Hematopoietic multipotent progenitor cell treated with erythropoietin and hydrocortisone succinate and interleukin-3 and kit ligand, for 4 days (in vitro differentiated cells): Measurements from ENCODE around the gene PLEKHA5.
A peak's percentile ranks its signal among the peaks of the same experiment; 100 is the strongest.
"Not testable (repeated sequence)": the region's sequence is repeated elsewhere in the genome, so short reads cannot be mapped to it uniquely, and the experiment has no call there.

Experiments
- DNase-seq: peaks from one replicate; pipeline ENCODE4 v3.0.0-alpha.2; 2015

Gene PLEKHA5

GRCh38 chr12:19169222-19169621, 39.7 kb downstream of the PLEKHA5 start:
- DNase-seq = no peak

GRCh38 chr12:19170286-19170685, 40.8 kb downstream of the PLEKHA5 start:
- DNase-seq = not testable (repeated sequence)

- no peak for DNase-seq
Observed at GRCh38 chr12:19171731-19172130, 42.2 kb downstream of the PLEKHA5 start.

- no peak for DNase-seq
Observed at GRCh38 chr12:19177754-19178153, 48.2 kb downstream of the PLEKHA5 start.

- no peak for DNase-seq
Observed at GRCh38 chr12:19179986-19180385, 50.5 kb downstream of the PLEKHA5 start.

DNA sequence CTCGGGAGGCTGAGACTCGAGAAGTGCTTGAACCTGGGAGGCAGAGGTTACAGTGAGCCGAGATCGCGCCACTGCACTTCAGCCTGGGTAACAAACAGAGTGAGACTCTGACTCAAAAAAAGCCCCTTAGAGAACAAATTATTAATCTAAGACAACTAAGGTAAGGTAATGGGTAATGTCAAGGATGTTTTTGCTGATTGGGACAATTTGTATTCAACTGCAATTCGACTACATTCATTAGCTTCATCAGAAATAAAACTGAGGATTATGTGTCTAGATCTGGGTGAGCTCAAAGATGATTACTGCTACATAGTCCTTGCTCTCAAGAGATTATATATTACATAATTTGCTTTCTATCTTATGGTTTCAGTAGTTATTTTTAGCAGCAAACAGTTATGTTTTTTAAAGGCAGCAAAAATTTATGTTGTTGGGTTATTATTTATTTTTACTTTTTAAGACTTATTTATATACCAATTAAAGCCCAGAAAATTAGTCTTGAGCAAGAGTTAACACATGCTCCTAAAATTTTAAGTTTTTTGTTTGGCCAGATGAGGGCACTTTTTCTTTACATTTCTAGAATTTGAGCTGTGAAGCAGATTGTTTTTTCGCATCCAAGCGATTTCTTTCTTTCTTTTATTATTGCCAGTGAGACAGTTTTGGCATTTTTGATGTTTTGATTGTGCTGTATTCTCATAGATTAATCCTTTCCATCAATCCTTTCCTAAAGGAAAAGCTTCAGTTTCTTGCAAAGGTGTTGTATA, 52.3 kb downstream of the PLEKHA5 start:
- peak; percentile 55 for DNase-seq

- peak; percentile 33 for DNase-seq
Observed at GRCh38 chr12:19183121-19183838, 53.7 kb downstream of the PLEKHA5 start.

- no peak for DNase-seq
Observed at GRCh38 chr12:19185262-19185929, 55.9 kb downstream of the PLEKHA5 start.

DNA sequence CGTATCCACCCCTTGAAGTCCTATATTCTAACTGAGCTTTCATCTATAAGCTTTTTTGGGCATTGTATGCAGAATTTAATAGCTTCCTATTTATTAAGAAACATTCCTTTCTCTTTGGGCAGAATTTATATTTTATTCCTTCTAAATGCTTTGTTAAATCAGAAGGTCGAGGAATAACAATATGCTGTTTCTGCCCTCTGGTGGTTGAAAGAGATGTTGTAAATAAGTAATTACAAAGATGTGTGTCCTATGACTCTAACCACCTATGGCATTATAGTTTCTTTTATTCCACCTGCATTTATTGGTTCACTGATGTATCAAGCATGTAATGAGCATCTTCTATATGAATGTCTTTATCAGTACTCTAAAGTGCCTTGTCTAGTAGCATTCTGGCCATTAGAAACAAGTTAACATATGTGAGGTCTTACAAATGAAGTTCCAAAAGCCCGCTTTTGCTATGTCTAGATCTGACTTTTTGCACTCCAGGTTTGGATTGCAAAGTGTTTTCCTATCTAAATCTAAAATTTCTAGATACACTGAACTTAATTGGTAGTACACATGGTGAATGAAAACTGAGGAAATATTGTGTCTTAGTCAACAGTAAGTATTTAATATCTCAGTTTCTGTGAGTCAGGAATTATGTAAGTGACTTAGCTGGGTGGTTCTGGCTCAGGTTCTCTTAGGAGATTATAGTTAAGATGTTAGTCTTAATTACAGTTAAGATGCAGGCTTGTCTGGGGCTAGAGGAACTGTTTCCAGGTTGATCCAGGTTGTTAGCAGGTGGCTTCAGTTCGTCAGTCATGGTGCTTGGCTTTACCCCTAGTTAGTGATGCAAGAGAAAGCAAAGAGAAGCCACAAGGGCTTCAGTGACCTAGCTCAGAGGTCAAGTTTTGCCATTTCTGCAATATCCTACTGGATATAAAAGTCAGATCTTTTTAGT, 57.5 kb downstream of the PLEKHA5 start:
- DNase-seq = peak; percentile 78

GRCh38 chr12:19189522-19189921, 60.0 kb downstream of the PLEKHA5 start:
- no peak for DNase-seq

DNA sequence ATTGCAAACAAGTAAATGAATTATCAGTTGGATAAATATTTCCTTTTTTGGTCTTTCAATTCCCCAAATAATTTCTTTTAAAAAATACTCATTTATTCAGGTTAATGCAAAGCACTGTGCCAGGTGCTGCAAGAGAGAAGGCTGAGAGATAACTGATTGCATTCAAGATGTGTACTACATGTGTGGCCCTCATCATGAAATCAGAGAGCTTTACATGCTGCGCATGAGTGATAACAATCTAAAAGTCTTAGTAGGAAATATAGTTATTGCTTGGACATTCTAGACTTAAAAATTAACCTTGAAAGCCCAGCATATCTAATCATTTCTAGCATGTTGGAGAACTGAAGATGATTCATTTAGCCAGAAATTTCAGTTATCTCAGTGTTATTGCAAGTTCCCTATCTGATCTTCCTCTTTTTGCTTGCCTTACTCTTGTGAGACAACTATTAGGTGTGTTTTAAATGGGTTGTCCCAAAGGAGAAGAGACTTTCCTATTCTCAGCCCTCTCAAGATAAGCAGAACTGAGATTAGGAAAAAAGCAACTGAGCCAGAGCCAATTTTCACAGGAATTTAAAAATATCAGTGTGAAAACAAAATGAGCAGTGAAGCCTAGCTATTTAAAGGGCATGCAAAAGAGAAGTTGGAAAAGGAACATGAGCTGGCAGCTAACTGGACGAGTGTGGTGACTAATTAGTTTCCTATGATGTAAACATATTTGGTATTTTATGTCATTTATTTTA, 60.9 kb downstream of the PLEKHA5 start:
- peak; percentile 51 for DNase-seq

DNA sequence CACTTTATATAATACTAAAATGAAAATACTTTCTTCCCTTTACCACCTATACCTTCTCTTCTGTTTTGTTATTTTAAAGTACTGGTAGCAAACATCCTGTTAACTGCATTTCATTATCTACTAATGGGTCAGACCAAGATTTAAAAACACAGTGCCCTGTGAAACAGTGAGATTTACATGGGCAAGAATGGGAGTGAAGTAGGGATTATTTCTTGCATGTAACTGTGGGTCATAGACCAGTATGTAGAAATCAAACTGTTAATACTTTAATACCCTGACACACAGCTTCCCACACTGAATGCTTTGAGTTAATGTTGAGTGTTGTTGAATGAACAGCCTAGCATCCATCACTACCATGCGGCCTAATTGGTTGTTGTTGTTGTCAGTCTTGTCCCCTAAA, 61.6 kb downstream of the PLEKHA5 start:
- no peak for DNase-seq

DNA sequence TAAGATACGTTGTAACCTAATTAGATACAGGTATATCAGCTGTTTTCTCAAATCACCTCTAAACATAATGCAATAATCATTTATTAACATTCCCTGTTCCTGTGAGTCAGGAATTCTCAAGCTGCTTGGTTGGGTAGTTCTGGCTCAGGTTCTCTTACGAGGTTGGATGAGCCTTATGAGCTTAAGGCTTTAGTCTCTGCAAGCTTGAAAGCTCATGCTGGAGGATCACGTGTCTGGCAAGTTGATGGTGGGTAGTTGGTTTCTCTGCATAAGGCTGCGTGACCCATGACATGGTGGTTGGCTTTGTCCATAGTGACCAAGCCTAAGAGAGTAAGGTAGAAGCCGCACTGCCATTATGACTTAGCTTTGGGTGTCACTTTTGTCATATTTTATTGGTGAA, 62.0 kb downstream of the PLEKHA5 start:
- no peak for DNase-seq

DNA sequence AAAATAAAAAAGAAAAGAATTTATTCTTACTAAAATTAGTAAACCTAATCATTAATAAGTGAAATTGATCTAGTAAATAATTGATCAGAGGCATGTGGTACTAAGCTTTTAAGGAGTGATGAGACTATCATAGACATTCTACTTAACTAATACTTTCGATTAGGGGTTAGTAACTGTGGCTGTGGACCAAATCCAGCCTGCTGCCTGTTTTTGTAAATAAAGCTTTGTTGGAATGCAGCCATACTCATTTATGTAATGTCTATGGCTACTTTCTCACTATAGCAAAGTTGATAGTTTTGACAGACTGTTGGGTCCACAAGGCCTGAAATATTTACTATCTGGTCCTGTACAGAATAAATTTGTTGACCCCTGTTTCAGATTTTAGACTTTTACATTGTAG, 63.2 kb downstream of the PLEKHA5 start:
- DNase-seq = no peak

DNA sequence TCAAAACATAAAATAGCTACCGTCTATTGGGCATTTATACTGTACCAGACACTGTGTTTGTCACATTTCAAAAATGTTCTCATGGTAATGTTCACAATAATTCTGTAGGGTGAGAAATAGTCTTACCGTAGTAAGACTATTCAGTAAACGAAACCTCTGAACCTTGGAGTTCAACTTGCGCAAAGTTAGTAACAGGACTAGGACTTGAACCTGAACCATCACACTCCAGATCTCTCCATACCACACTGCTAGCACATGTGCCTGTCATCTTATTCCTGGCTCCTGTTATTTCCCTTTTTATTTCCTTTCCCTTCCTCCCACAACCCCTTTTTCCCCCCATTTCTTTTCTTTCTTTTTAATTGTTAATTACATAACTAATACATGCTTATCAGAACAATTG, 65.4 kb downstream of the PLEKHA5 start:
- DNase-seq = no peak

DNA sequence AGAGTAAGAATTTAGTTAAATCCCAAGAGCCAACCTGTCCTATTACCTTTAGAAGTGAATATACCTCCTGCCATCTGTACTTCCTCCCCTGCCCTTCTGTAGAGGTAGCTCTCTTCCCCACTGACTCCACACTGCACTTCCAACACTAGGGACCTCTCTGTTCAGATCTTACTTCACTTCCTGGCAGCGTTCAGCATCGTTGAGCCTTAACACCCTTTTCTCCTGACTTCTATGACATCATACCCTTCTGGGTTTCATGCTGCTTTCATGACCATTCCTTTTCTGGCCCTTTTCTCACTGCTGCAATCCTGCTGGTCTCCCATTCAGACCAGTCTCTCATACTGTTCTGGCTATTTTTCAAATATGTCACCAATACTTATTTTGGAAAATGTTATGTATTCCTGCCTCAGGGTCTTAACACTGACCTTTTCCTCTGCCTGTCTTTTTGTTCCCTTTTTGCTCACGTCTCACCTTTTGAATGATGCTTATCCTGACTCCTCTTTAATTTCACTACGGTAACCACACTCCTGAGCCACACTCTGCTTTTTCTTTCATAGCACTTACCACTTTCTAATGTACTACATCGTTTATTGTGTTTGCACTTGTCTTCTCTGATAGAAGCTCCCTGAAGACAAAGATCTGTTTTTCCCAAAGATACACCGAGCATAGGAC, 67.6 kb downstream of the PLEKHA5 start:
- DNase-seq = no peak

DNA sequence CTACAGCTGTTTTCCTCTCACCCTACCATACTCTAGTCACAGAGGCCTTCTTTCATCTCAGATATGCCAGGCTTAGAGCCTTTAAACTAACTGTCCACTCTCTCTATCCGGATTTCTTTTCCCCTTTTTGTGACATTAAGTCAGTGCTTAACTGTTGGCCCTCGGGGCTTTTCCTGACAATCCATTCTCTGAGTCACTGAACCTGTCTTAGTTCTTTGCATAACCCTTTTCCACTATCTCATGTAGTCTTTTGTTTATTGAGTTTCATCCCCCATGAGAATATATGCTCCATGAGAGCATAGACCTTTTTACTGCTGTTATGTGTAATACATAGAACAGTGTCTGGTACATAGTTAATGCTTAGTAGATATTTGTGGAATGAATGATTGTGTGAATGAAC, 68.7 kb downstream of the PLEKHA5 start:
- no peak for DNase-seq

DNA sequence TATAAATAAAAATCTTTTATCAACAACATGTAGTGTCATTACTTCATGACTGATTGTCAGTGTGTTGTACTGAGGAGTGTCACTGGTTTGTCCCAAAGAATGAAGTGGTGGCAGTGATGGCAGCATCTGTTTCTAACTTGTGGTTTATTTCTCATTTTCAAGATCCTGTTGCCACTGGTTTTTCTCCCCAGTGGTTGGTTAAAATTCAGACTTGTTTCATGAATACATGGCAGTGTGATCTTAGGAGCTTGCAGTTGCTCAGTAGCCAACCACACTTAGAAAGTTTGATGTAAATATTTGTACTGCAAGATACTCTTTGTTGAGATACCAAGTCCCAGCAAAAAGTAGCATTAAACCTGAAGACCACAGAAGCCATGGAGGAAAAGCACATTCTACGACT, 69.8 kb downstream of the PLEKHA5 start:
- DNase-seq = no peak

GRCh38 chr12:19200261-19200660, 70.7 kb downstream of the PLEKHA5 start:
- no peak for DNase-seq

GRCh38 chr12:19201661-19202060, 72.1 kb downstream of the PLEKHA5 start:
- no peak for DNase-seq

- DNase-seq = no peak
Observed at GRCh38 chr12:19203013-19203412, 73.5 kb downstream of the PLEKHA5 start.
